ENCODE measurements around the gene CIBAR2. TPM values are rescaled to one million over a fixed set of nuclear protein-coding genes. Genes with fewer than 3 reads are reported as not detected.

The CIBAR2 gene
- total and polyA plus RNA-seq, 9 of the 15 experiments (the other 6 are each of a cell fraction or from before 2014, with no cell fraction given): not detected

- TF ChIP-seq MYNN (IDR thresholded peaks at IDR 0.05) (peak; percentile 56; the same call in 1 of the 2 replicates), MYNN (CRISPR knock-in tag; IDR thresholded peaks at IDR 0.05) (no peak), SPI1 (IDR thresholded peaks at IDR 0.05; ENCODE audit: borderline replicate concordance, low read depth, low read length) (no peak), ZNF395 (CRISPR knock-in tag; IDR thresholded peaks at IDR 0.05) (peak; percentile 15; the same call in 1 of the 2 replicates), FOXP1 (CRISPR knock-in tag; IDR thresholded peaks at IDR 0.05) (peak; percentile 32; the same call in 1 of the 2 replicates), BHLHE40 (IDR thresholded peaks at IDR 0.05; ENCODE audit: low read length) (peak; percentile 39; the same call in 1 of the 2 replicates), KLF16 (IDR thresholded peaks at IDR 0.05) (no peak), ZNF740 (CRISPR knock-in tag; IDR thresholded peaks at IDR 0.05) (0 out of 2 replicates have a peak, but pooled peaks have one; percentile 19), ZNF740 (tag; IDR thresholded peaks at IDR 0.05) (0 out of 4 replicates have a peak, but pooled peaks of 1 of the 2 experiments have one; percentile 24), NELFE (IDR thresholded peaks at IDR 0.05; ENCODE audit: insufficient read depth, insufficient read length) (no peak), ZNF263 (CRISPR knock-in tag; IDR thresholded peaks at IDR 0.05; ENCODE audit: borderline replicate concordance) (peak; percentile 49; the same call in 1 of the 2 replicates), CLOCK (CRISPR knock-in tag; IDR thresholded peaks at IDR 0.05; ENCODE audit: borderline replicate concordance) (no peak), STAT6 (CRISPR knock-in tag; IDR thresholded peaks at IDR 0.05) (0 out of 2 replicates have a peak, but pooled peaks have one; percentile 1), ARID4B (CRISPR knock-in tag; IDR thresholded peaks at IDR 0.05) (0 out of 2 replicates have a peak, but pooled peaks have one; percentile 44)
Measured at GRCh38 chr16:85048921-85049562, 63.2 kb downstream of the CIBAR2 start (continued).

Data from K562 (cell line).